Measurements from ENCODE around the gene REC8. TPM values are rescaled to one million over a fixed set of nuclear protein-coding genes. Genes with fewer than 3 reads are reported as not detected.

Gene REC8
- total RNA-seq, 1 experiment from 2014 or later = 58.0 TPM

DNA sequence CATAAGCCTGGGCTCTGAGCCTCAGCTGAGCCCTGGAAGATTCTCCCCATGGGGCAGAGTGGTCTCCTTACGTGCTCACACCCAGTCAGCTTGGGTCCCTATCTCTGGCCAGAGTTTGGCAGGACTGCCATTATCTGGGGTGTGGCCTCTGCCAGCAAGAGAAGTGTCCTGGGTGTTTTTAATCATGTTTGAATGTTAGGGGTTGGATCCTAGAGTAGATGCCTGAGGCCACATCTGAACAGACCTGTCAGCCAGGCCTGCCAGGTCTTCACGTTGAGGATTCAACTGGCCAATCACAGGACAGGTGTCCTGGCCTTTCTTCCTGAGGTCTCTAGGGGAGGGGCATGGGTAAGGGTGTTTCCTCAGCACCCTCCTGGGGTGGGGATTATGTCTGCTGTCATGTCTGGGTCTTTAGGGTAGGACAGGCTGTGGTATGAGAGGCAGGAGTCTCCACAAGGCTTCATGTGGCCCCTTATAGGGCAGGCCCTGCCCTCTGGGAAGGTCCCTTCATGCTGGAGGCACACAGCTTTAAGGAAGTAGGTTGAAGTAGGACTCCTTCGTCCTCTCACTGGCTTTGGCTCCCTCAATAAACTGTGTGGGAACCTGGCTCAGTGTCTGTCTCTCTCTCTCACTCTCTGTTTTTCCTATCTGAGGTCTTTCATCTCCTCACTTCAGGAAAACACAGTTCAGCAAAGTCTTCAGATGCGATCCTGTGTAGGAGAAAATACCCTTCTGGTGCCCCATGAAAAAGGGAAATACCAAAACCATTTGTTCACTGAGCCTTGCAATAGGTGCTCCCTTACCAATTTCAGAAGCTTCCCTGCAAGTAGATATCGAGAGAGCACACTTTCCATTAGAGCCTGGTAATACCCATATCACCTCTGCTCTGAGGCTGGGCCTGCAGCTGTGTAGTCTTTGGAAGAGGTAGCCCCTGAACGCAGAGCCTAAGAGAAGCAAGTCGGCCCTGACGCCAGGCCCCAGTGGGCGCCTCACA, 48.2 kb upstream of the REC8 start:
- Histone ChIP-seq H4K8ac (replicated peaks; ENCODE audit: insufficient read length, low read depth, low read length) (no peak overlapping the region), H3K27me3 (ENCODE audit: insufficient read depth, low read length) (no peaks in the 10 kb centered on the region), H2AK5ac (ENCODE audit: insufficient read length, low read length) (no peak overlapping the region), H2BK15ac (ENCODE audit: low read depth, low read length) (no peak overlapping the region), H3K79me2 (ENCODE audit: insufficient read depth, low read length) (no peaks in the 10 kb centered on the region), H4K91ac (ENCODE audit: insufficient read length, low read depth, low read length) (no peak overlapping the region), H3K9me3 (ENCODE audit: control insufficient read depth, low read depth, low read length) (no peaks in the 10 kb centered on the region), H2AFZ (ENCODE audit: low read length) (no peak overlapping the region), H2BK120ac (ENCODE audit: low read depth, low read length, poor library complexity, severe bottlenecking) (no peak overlapping the region), H3K14ac (ENCODE audit: insufficient read depth, low read length) (no peak overlapping the region), H3K18ac (ENCODE audit: insufficient read length, low read depth, low read length) (no peak overlapping the region), H2BK5ac (ENCODE audit: insufficient read length, low read length) (no peak overlapping the region), H3K4me2 (ENCODE audit: insufficient read depth, insufficient read length, low read length) (no peak overlapping the region), H3K79me1 (ENCODE audit: insufficient read depth, low read depth, low read length, poor library complexity, severe bottlenecking) (no peaks in the 10 kb centered on the region), H4K5ac (ENCODE audit: insufficient read length, low read depth, low read length) (no peak overlapping the region), H3K27ac (ENCODE audit: insufficient read length, low read depth, low read length) (no peak overlapping the region), H2BK20ac (ENCODE audit: low read depth, low read length, poor library complexity, severe bottlenecking) (no peak overlapping the region), H3K23ac (ENCODE audit: insufficient read length, low read depth, low read length) (no peak overlapping the region), H3K23me2 (ENCODE audit: insufficient read length, low read depth, low read length, poor library complexity, severe bottlenecking) (no peaks in the 10 kb centered on the region), H3K4ac (ENCODE audit: low read depth, low read length) (no peak overlapping the region), H3T11ph (ENCODE audit: low read length) (no peak overlapping the region), H2BK12ac (ENCODE audit: insufficient read length, low read depth, low read length) (no peak overlapping the region), H3K4me1 (ENCODE audit: insufficient read depth, low read length) (no peaks in the 10 kb centered on the region), H4K20me1 (ENCODE audit: control insufficient read depth, insufficient read depth, insufficient read length) (no peaks in the 10 kb centered on the region), H3K9ac (ENCODE audit: extremely low read depth, insufficient read length, low read length) (no peak overlapping the region), H3K56ac (ENCODE audit: insufficient read length, low read depth, low read length) (no peak overlapping the region)
- Mint-ChIP-seq H3K27ac (no peak overlapping the region), H3K4me3 (no peak overlapping the region), H3K27me3 (ENCODE audit: low read depth) (no peaks in the 10 kb centered on the region), H3K4me1 (no peaks in the 10 kb centered on the region), H3K9me3 (no peaks in the 10 kb centered on the region), H3K36me3 (ENCODE audit: insufficient read depth in 1 of 3, low read depth in 3 of 3) (peaks cover 16 to 51% (median 43%) of the 10 kb centered on the region in 3 experiments; a peak in 6 of 7 replicates)
- WGBS (ENCODE audit: extremely low coverage, insufficient read length, low lambda C conversion rate) = no CpG with 5 or more reads among the region's 9 CpGs
- no peak for TF ChIP-seq CTCF (conservative IDR thresholded peaks at IDR 0.05)
- DNase-seq = no peak
